A673 (cell line): Measurements from ENCODE around the gene SIT1.
"Not testable (repeated sequence)": the region's sequence is repeated elsewhere in the genome, so short reads cannot be mapped to it uniquely, and the experiment has no call there.

Experiments
- EZH2 ChIP-seq: fragments of 200-600 bp; sonication (generic); IDR thresholded peaks from 2 replicates; pipeline ENCODE4 v1.6.1; 2017; ENCODE audit warnings: borderline replicate concordance, low read depth, mild to moderate bottlenecking, mixed read lengths, antibody characterized with exemption, low read length; ENCODE audit not compliant: poor library complexity, severe bottlenecking
- TF ChIP-seq, protein P1 (sequence below): fragments of 300-800, 200-600 bp; sonication (generic); conservative IDR thresholded peaks from 2 replicates; pipeline ENCODE4 v1.5.1; 2017; ENCODE audit warnings: low read depth, mild to moderate bottlenecking, antibody characterized with exemption, low read length, moderate library complexity, mixed read lengths

DNA sequence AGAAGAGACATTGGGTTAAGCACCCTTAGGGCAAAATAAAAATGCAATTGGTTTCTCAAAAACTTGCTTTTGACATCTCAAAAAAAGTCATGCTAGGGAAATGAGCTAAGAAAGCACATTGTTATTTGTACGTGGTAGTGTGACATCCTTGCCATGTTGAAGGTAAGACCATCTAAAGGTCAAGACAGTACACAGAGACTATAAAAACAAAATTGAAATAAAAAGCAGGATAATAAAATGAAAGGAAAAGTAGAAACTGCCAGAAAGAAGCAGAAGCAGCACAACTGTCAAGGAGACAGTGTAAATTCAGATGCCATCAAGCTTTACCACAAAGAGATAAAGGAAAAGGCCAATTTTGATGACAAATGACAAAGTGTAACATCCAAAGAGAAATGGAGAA lies 11.5 kb downstream of the SIT1 start:
- TF ChIP-seq, protein P1, sequence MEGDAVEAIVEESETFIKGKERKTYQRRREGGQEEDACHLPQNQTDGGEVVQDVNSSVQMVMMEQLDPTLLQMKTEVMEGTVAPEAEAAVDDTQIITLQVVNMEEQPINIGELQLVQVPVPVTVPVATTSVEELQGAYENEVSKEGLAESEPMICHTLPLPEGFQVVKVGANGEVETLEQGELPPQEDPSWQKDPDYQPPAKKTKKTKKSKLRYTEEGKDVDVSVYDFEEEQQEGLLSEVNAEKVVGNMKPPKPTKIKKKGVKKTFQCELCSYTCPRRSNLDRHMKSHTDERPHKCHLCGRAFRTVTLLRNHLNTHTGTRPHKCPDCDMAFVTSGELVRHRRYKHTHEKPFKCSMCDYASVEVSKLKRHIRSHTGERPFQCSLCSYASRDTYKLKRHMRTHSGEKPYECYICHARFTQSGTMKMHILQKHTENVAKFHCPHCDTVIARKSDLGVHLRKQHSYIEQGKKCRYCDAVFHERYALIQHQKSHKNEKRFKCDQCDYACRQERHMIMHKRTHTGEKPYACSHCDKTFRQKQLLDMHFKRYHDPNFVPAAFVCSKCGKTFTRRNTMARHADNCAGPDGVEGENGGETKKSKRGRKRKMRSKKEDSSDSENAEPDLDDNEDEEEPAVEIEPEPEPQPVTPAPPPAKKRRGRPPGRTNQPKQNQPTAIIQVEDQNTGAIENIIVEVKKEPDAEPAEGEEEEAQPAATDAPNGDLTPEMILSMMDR, result not testable (repeated sequence)
- TF ChIP-seq EZH2, result not testable (repeated sequence)
